ENCODE data around the gene TMC1.
"Not testable (repeated sequence)": the region's sequence is repeated elsewhere in the genome, so short reads cannot be mapped to it uniquely, and the experiment has no call there.

TMC1 gene

DNA sequence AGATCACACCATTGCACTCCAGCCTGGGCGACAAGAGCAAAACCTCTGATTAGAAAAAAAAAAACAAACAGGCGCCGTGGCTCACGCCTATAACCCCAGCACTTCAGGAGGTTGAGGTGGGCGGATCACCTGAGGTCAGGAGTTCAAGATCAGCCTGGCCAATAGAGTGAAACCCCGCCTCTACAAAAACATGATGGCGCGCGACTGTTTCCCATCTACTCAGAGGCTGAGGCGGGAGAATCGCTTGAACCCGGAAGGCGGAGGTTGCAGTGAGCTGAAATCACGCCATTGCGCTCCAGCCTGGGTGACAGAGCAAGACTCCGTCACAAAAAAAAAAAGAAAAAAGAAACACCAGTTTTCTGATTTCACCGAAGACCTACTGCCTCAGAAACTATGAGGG is at the start of gene TMC1:
TSS of gene TMC1 (plus strand) at position 193 of the 400 bp plus-strand sequence. CDS start 127,041 bp downstream, outside the sequence.
- H3K4me3 ChIP-seq (ENCODE audit: low read depth, low read length); in situ Hi-C loops (cut with HindIII; ENCODE audit: low sequenced_read_pairs); DNase-seq (ENCODE audit: low read depth, low spot score): not testable (repeated sequence)

DNA sequence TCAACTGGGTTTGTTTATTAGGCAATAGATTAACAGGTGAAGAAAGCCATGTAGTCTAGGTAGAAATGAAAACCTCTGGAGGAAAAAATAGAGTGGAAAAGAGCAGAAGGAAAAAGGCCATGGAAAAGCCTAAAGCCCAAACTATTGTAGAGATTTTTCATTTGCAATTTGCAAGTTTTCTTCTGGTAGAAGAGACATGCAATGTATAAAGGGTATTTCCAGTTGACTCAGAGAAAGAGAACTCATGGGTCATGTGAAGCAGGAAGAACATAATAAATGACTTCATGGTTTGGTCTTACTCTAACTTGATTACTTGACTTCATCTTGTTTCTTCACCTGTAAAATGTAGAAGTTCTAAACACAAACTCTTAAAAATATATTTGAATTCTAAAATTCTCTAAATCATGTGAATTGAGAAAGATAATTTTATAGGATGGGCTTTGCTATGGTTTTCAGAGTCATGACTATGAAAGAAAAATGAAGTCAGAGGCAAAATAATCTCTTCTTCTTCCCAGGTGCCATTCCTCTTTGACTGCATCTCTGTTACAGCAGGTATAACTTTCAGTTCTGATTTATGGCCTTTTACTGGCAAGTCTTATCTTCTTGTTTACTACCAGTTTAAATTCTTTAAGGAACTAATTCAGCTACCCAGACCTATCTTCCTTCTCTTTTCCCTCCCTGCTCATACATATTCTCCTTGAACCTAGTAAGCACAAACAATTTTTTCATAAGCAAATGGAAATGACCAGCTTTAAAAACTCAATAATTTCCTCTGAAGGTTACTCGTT is 47.7 kb upstream of the TMC1 start:
- in situ Hi-C loops (cut with HindIII; ENCODE audit: low sequenced_read_pairs): no loop called here
- DNase-seq (ENCODE audit: low read depth, low spot score): peak; percentile 67
- TF ChIP-seq CTCF (IDR thresholded peaks at IDR 0.05; ENCODE audit: low read depth, low read length): no peak
- no peak overlapping the region for H3K4me3 ChIP-seq (ENCODE audit: low read depth, low read length)

DNA sequence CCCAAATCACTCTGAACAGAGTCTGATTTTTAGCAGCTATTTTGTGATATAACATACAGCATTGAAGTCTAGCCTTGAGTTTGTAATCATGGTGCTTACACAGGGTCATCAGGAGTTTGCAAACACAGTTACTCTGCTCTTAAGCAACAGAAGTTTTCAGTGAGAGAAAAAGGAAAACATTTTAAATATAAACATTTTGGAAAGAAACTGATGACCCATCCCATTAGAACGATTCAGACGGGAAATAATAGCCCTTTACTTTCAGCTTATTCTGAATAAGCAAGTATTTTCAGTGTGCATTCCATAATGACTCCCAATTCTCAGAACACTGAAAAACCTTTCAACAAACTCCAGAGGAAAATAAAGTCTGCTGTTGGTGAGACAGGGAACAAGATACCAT is 46.7 kb upstream of the TMC1 start:
- DNase-seq (ENCODE audit: low read depth, low spot score): no peak
- in situ Hi-C loops (cut with HindIII; ENCODE audit: low sequenced_read_pairs): no loop called here
- H3K4me3 ChIP-seq (ENCODE audit: low read depth, low read length): no peak overlapping the region
- TF ChIP-seq CTCF (IDR thresholded peaks at IDR 0.05; ENCODE audit: low read depth, low read length): no peak

DNA sequence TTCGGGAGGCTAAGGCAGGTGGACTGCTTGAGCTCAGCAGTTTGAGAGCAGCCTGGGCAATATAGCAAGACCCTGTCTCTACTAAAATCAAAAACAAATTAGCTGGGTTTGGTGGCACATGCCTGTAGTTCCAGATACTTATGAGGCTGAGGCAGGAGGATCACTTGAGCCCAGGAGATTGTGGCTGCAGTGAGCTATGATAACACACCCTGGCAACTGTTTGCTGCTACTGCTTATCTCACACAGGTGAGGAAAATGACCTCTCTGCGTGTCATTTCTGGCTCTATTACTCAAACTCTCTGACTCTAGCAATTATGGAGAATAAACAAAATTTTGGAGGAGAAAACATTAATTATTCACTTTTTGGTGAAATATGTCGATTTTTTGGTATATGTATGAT is 45.3 kb upstream of the TMC1 start:
- in situ Hi-C loops (cut with HindIII; ENCODE audit: low sequenced_read_pairs): no loop called here
- no peak for DNase-seq (ENCODE audit: low read depth, low spot score)
- TF ChIP-seq CTCF (IDR thresholded peaks at IDR 0.05; ENCODE audit: low read depth, low read length): no peak
- H3K4me3 ChIP-seq (ENCODE audit: low read depth, low read length): no peak overlapping the region

DNA sequence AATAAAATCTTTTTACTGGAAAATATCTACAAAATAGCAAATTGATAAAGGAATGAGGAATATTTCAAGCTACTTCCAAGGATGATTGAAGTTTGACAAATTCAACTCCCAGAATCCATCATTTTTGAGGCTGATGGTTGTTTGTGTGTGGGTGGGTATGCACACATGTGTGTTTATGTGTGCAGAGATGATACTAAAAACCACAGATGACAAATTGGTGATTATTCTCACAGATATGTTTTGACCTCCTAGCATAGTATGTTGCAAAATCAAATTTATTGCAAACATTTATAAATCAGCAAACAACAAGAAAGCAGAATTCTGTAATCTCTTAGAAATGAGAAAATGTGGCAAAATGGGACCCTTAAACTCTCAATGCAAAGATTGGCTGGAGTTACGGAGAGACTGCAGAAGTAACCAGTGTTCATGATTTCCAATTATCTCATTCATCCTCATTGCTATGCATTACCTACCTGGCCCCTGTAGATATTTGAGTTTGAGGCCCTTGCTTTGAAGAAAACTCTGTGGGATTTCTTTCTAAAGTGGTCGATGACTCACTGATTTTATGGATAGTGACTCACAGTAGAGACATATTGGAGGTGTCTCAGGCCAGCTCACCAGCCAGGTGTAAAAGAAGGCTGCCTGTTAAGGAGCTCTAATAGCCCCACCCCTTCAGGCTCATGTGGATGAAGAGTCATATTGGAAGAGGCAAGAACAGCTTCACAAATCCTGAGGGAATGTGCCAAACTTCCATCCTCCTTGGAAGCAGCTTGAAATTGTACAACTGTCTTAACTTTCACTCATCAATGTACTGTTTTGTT is 44.6 kb upstream of the TMC1 start:
- DNase-seq (ENCODE audit: low read depth, low spot score): peak; percentile 88

DNA sequence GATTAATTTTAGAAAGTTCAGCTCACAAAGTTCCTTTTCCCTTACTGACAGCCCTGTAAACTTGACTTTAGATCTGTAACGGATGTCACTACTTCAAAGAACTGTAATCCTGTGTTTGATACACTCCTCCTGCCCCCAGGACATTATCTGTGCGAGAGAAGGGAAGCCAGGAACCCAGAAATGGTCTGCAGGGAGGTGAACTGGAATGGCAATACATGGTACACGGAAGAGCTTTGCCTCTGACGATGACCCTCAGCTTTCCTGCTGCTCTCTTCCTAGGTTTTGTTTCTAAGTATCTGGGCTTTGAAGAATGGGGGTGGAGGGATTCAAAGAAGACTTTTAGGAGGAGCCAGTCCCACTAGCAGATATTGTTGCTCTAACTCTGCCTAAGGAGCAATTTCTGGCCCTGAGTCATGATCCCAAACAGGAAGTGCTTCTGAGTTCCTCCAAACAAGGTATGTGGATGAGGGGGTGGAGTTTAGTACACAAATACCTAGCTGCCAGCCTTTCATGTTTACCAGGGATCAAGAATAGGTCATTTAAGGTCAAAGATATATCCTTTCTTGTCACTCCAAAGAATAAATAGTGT is 43.4 kb upstream of the TMC1 start:
- no peak for TF ChIP-seq CTCF (IDR thresholded peaks at IDR 0.05; ENCODE audit: low read depth, low read length)
- DNase-seq (ENCODE audit: low read depth, low spot score): peak; percentile 57
- no peak overlapping the region for H3K4me3 ChIP-seq (ENCODE audit: low read depth, low read length)
- in situ Hi-C loops (cut with HindIII; ENCODE audit: low sequenced_read_pairs): no loop called here

More for the DNA sequence above, 44.6 kb upstream of the TMC1 start:
- in situ Hi-C loops (cut with HindIII; ENCODE audit: low sequenced_read_pairs): no loop called here
- H3K4me3 ChIP-seq (ENCODE audit: low read depth, low read length): no peak overlapping the region
- no peak for TF ChIP-seq CTCF (IDR thresholded peaks at IDR 0.05; ENCODE audit: low read depth, low read length)

All from astrocyte of the spinal cord (primary cell).